Measurements from ENCODE around the gene TPM1. TPM values are rescaled to one million over a fixed set of nuclear protein-coding genes. Genes with fewer than 3 reads are reported as not detected.

The TPM1 gene
- total and polyA plus RNA-seq, 2 experiments from 2014 or later = 2,012 to 3,072 TPM

DNA sequence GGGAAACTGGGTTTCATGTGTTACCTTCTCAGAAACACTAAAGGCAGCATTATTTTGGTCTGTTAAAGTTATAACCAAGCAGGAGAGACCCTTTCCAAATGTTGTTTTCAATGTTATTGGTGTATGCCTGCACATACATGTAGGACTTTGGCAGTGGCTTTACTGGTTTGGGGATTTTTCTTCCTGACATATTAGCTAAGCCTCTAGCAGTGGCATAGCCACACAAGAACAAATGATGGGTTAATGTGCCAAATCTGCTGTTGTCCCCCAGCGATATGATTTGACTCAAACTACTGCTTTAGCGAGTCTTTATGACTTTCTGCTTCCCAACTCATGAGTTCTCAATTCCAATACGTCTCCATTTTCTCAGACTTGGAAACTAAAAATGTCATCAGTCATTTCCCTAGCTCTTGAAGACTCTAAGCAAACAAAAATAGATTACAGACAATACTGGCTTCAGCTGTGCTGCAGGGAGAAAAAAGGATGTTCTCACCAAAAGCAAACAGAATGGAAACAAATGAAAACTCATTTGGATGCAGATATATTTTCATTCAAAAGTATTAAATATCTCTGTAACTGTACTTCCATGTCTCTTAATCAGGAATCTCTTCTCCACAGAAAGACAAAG is 29.6 kb downstream of the TPM1 start:
- Histone ChIP-seq H3K4me1 (ENCODE audit: insufficient read depth) (peaks cover 23% of the 10 kb centered on the region; the same call in 1 of the 2 replicates), H3K36me3 (ENCODE audit: low read depth) (peaks cover 49% of the 10 kb centered on the region), H3K9ac (peak overlapping the region; percentile 9; the same call in 1 of the 2 replicates), H4K20me1 (ENCODE audit: insufficient read depth) (0 out of 2 replicates have a peak, but pooled peaks cover 5% of the 10 kb centered on the region), H3K9me3 (ENCODE audit: low read depth) (no peaks in the 10 kb centered on the region), H3K4me2 (ENCODE audit: unreplicated experiment) (no peak overlapping the region), H3F3A (ENCODE audit: insufficient read depth) (peaks cover 83% of the 10 kb centered on the region), H3K4me3 (no peak overlapping the region), H3K27me3 (replicated peaks; ENCODE audit: insufficient read depth) (no peaks in the 10 kb centered on the region), H3K9me2 (ENCODE audit: insufficient read depth) (no peaks in the 10 kb centered on the region), H3K27ac (peak overlapping the region; percentile 71), H2AFZ (no peak overlapping the region), H3K79me2 (ENCODE audit: insufficient read depth) (peaks cover 6% of the 10 kb centered on the region)
- 39 to 41% methylated on average over 3 of the region's 3 CpGs for WGBS, 2 experiments (ENCODE audit: low coverage in 1 of 2, low lambda C conversion rate in 2 of 2, missing lambda C conversion rate in 2 of 2)
- DNase-seq = peak; percentile 32
- in situ Hi-C loops (cut with MboI) = no loop called here
- no peak for TF ChIP-seq EZH2 (IDR thresholded peaks at IDR 0.05; ENCODE audit: insufficient read depth, poor library complexity, severe bottlenecking)
- TF ChIP-seq EZH2phosphoT487 (IDR thresholded peaks at IDR 0.05; ENCODE audit: insufficient read depth, low read depth) = no peak

DNA sequence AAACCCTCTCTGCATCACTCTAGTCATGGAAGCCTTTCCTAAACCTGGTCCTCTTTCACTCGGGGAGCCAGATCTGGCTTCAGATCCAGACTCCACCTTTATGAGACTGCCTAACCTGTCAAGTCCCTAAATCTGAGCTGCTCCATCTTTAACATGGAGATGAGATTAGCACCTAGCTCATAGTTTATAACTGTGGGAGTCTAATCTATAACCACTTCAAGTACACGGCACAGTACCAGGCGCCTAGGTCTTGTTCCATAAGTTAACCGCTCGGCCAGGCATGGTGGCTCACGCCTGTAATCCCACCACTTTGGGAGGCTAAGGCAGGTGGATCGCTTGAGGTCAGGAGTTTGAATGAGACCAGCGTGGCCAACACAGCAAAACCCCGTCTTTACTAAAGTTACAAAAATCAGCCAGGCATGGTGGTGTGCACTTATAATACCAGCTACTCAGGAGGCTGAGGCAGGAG is 30.3 kb downstream of the TPM1 start:
- in situ Hi-C loops (cut with MboI) = no loop called here
- Histone ChIP-seq H4K20me1 (ENCODE audit: insufficient read depth) (0 out of 2 replicates have a peak, but pooled peaks cover 5% of the 10 kb centered on the region), H3K36me3 (ENCODE audit: low read depth) (peaks cover 42% of the 10 kb centered on the region)

DNA sequence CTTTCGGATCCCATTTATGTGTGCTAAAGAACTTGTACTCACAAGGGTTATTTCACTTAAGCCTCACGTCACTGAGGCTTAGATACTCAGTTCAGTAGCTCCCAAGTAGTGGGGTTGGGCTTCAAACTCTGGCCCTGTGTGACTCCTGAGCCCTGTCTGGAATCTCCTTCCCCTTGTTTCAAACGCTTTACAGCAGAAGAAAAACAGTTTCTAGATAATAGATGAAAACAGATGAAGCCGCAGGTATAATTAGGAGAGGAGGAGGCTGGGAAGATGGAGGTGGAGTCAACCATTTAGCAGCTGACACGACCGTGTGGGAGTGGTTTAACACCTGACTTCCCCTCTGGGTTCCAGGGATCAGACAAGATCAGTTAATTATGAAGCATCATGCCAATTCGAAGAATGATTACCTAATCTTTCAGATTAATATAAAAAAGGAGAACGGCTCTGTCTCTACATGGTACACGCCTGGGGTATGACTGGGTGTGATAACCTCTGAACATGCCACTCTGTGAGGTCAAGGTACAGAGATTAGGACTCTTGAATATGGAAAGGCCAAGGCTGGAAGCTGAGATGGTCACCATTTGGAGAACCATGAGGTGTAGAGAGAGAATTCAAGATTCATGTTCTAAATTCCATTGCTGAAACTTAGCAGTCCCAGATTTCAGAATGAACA is 31.1 kb downstream of the TPM1 start:
- Histone ChIP-seq H3K9ac (no peak overlapping the region), H3K27me3 (replicated peaks; ENCODE audit: insufficient read depth) (no peaks in the 10 kb centered on the region), H3K4me2 (ENCODE audit: unreplicated experiment) (no peak overlapping the region), H3K27ac (peak overlapping the region; percentile 71), H4K20me1 (ENCODE audit: insufficient read depth) (0 out of 2 replicates have a peak, but pooled peaks cover 5% of the 10 kb centered on the region), H3K9me3 (ENCODE audit: low read depth) (no peaks in the 10 kb centered on the region), H3K4me1 (ENCODE audit: insufficient read depth) (peaks cover 18% of the 10 kb centered on the region; the same call in 1 of the 2 replicates), H3K36me3 (ENCODE audit: low read depth) (peaks cover 34% of the 10 kb centered on the region), H3K9me2 (ENCODE audit: insufficient read depth) (no peaks in the 10 kb centered on the region), H2AFZ (no peak overlapping the region), H3F3A (ENCODE audit: insufficient read depth) (peaks cover 72% of the 10 kb centered on the region), H3K79me2 (ENCODE audit: insufficient read depth) (no peaks in the 10 kb centered on the region), H3K4me3 (no peak overlapping the region)
- TF ChIP-seq EZH2 (IDR thresholded peaks at IDR 0.05; ENCODE audit: insufficient read depth, poor library complexity, severe bottlenecking) (no peak), EZH2phosphoT487 (IDR thresholded peaks at IDR 0.05; ENCODE audit: insufficient read depth, low read depth) (no peak)
- in situ Hi-C loops (cut with MboI) = no loop called here
- peak; percentile 52 for DNase-seq
- 80 to 81% methylated on average over 9 of the region's 9 CpGs for WGBS, 2 experiments (ENCODE audit: low coverage in 1 of 2, low lambda C conversion rate in 2 of 2, missing lambda C conversion rate in 2 of 2)

More for the DNA sequence above, 30.3 kb downstream of the TPM1 start:
- WGBS, 2 experiments (ENCODE audit: low coverage in 1 of 2, low lambda C conversion rate in 2 of 2, missing lambda C conversion rate in 2 of 2) = 83 to 87% methylated on average over 9 of the region's 9 CpGs
- no peak overlapping the region for H3K4me3 ChIP-seq
- H3K27me3 ChIP-seq (replicated peaks; ENCODE audit: insufficient read depth) = no peaks in the 10 kb centered on the region
- H3K4me1 ChIP-seq (ENCODE audit: insufficient read depth) = peaks cover 18% of the 10 kb centered on the region; the same call in 1 of the 2 replicates
- no peaks in the 10 kb centered on the region for H3K9me3 ChIP-seq (ENCODE audit: low read depth)
- H2AFZ ChIP-seq = no peak overlapping the region
- H3F3A ChIP-seq (ENCODE audit: insufficient read depth) = peaks cover 76% of the 10 kb centered on the region
- H3K79me2 ChIP-seq (ENCODE audit: insufficient read depth) = no peaks in the 10 kb centered on the region
- no peaks in the 10 kb centered on the region for H3K9me2 ChIP-seq (ENCODE audit: insufficient read depth)
- no peak overlapping the region for H3K9ac ChIP-seq
- peak; percentile 40 for DNase-seq
- H3K27ac ChIP-seq = peak overlapping the region; percentile 71
- no peak overlapping the region for H3K4me2 ChIP-seq (ENCODE audit: unreplicated experiment)
- no peak for TF ChIP-seq EZH2 (IDR thresholded peaks at IDR 0.05; ENCODE audit: insufficient read depth, poor library complexity, severe bottlenecking)
- no peak for TF ChIP-seq EZH2phosphoT487 (IDR thresholded peaks at IDR 0.05; ENCODE audit: insufficient read depth, low read depth)

DNA sequence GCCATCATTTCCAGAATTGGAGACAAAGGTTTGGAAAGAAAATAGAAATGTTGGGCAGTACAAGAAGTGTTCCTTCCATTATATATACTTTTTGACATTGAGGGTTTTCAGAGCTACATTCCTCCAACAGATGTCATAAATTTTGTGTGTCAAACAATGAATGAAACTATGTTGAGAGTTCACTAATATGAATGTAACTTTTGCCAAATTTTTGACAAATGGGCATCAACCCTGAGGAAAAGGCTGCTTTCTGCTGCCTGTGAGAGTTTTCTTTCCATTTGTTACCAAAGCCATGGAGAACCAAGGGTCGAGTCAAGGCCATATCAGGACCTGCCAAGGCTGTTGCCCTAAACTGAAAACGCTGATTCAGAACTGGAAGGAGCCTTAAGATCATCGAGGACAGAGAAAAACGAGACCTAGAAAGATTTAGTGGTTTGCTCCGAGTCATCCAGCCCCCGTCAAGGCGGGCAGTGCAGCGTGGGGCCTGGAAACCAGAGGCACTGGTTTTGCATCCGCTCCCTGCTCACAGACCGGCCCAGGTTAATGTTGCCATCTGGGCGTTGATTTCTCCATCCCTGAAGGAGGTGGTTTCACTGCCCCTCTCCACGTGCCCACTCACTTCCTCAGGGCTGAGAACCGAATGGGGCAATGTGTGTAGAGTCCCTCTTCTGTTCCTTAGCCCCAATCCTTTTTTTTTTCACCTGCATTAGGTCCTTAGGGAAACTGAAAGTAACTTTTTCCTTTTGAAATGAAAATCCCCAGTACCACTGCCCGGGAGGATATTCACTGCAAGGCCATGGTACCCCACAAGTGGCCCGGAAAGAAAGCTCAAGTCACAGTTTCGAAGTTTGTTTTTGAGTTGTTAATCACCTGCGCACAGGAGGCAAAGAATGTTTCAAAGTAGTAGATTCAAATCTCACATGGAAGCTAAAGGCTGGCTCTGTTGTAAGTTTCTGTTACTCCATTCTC is 32.8 kb downstream of the TPM1 start:
- 56% methylated on average over 17 of the region's 17 CpGs for WGBS, 2 experiments (ENCODE audit: low coverage in 1 of 2, low lambda C conversion rate in 2 of 2, missing lambda C conversion rate in 2 of 2)
- no peaks in the 10 kb centered on the region for H3K9me2 ChIP-seq (ENCODE audit: insufficient read depth)
- in situ Hi-C loops (cut with MboI) = no loop called here
- no peaks in the 10 kb centered on the region for H3K79me2 ChIP-seq (ENCODE audit: insufficient read depth)
- no peaks in the 10 kb centered on the region for H3K27me3 ChIP-seq (replicated peaks; ENCODE audit: insufficient read depth)
- no peak overlapping the region for H3K4me3 ChIP-seq
- H4K20me1 ChIP-seq (ENCODE audit: insufficient read depth) = 0 out of 2 replicates have a peak, but pooled peaks cover 5% of the 10 kb centered on the region
- H3K36me3 ChIP-seq (ENCODE audit: low read depth) = peaks cover 21% of the 10 kb centered on the region
- peak; percentile 51 for DNase-seq
- no peak overlapping the region for H3K9ac ChIP-seq
- no peak overlapping the region for H3K4me2 ChIP-seq (ENCODE audit: unreplicated experiment)
- H3K4me1 ChIP-seq (ENCODE audit: insufficient read depth) = peaks cover 23% of the 10 kb centered on the region
- 0 out of 2 replicates have a peak overlapping the region, but pooled peaks have one; percentile 29 for H3K27ac ChIP-seq
- H2AFZ ChIP-seq = no peak overlapping the region
- peaks cover 56% of the 10 kb centered on the region for H3F3A ChIP-seq (ENCODE audit: insufficient read depth)
- no peak for TF ChIP-seq EZH2phosphoT487 (IDR thresholded peaks at IDR 0.05; ENCODE audit: insufficient read depth, low read depth)
- TF ChIP-seq EZH2 (IDR thresholded peaks at IDR 0.05; ENCODE audit: insufficient read depth, poor library complexity, severe bottlenecking) = no peak
- no peaks in the 10 kb centered on the region for H3K9me3 ChIP-seq (ENCODE audit: low read depth)

Measured in GM23248 (cell line).